AG04450 (cell line): ENCODE measurements around the gene KCNJ9. TPM values are rescaled to one million over a fixed set of nuclear protein-coding genes. Genes with fewer than 3 reads are reported as not detected.

Source experiments
- CTCF ChIA-PET: fragments of 300-600, 350-600 bp; formaldehyde crosslinking; extraction: SDS; loops from one replicate; lab custom pipeline; 2022; ENCODE audit warnings: antibody characterized with exemption, inconsistent platforms; lab: Charles Lee
- POLR2A ChIA-PET: fragments of 350-600 bp; formaldehyde crosslinking; extraction: SDS; loops from one replicate; lab custom pipeline; 2021; ENCODE audit warnings: antibody characterized with exemption, inconsistent platforms; lab: Yijun Ruan, JAX
- DNase-seq: peaks from one replicate; pipeline ENCODE4 v3.0.0-alpha.2; 2011; ENCODE audit warnings: low read depth, low spot score
- H3K27ac ChIP-seq: one replicate; pipeline ENCODE4 v1.5.1; 2012; ENCODE audit warnings: low read depth, low read length, control low read depth
- H3K27me3 ChIP-seq: one replicate; pipeline ENCODE4 v1.6.0; 2012; ENCODE audit warnings: low read length; ENCODE audit not compliant: control insufficient read depth, insufficient read depth
- H3K4me3 ChIP-seq: 2 replicates; pipeline ENCODE4 v1.5.1; 2011; ENCODE audit warnings: mild to moderate bottlenecking, low read depth, low read length, control low read depth
- H3K9me3 ChIP-seq: 2 replicates; pipeline ENCODE4 v1.5.1; 2012; ENCODE audit warnings: low read length; ENCODE audit not compliant: control insufficient read depth, insufficient read depth
- polyA plus RNA-seq: library from polyadenylated mRNA; depleted of rRNA; stranded (reverse); fragments of >200 nt; gene quantifications from 2 replicates; pipeline ENCODE4 v1.2.3, GENCODE V29; 2011
- TF ChIP-seq, protein P1 (sequence below): IDR thresholded peaks from 2 replicates; pipeline ENCODE4 v1.5.1; 2011; ENCODE audit warnings: low read depth, low read length, control low read depth, inconsistent platforms

Gene KCNJ9
- polyA plus RNA-seq, 1 experiment, result not detected

GRCh38 chr1:160131803-160132565, 50.6 kb downstream of the KCNJ9 start:
- Histone ChIP-seq H3K9me3 (peaks cover 4% of the 10 kb centered on the region; the same call in 1 of the 2 replicates), H3K27me3 (peaks cover 15% of the 10 kb centered on the region), H3K4me3 (no peak overlapping the region), H3K27ac (no peak overlapping the region)
- ChIA-PET CTCF (interaction anchor here (1.0 to 1.8 kb wide), 3 partner anchors 30 to 61 kb away, joined by 3 to 6 read pairs (median 4); no protein-coding TSS in a partner anchor), POLR2A (no interaction called here)
- no peak for DNase-seq
- TF ChIP-seq, protein P1, sequence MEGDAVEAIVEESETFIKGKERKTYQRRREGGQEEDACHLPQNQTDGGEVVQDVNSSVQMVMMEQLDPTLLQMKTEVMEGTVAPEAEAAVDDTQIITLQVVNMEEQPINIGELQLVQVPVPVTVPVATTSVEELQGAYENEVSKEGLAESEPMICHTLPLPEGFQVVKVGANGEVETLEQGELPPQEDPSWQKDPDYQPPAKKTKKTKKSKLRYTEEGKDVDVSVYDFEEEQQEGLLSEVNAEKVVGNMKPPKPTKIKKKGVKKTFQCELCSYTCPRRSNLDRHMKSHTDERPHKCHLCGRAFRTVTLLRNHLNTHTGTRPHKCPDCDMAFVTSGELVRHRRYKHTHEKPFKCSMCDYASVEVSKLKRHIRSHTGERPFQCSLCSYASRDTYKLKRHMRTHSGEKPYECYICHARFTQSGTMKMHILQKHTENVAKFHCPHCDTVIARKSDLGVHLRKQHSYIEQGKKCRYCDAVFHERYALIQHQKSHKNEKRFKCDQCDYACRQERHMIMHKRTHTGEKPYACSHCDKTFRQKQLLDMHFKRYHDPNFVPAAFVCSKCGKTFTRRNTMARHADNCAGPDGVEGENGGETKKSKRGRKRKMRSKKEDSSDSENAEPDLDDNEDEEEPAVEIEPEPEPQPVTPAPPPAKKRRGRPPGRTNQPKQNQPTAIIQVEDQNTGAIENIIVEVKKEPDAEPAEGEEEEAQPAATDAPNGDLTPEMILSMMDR, result no peak

GRCh38 chr1:160133990-160134770, 52.8 kb downstream of the KCNJ9 start:
- no peak overlapping the region for H3K4me3 ChIP-seq
- no peak for DNase-seq
- H3K9me3 ChIP-seq, result peaks cover 4% of the 10 kb centered on the region; the same call in 1 of the 2 replicates
- H3K27me3 ChIP-seq, result peaks cover 17% of the 10 kb centered on the region
- POLR2A ChIA-PET, result no interaction called here
- TF ChIP-seq, protein P1, result no peak
- no peak overlapping the region for H3K27ac ChIP-seq
- CTCF ChIA-PET, result no interaction called here

DNA sequence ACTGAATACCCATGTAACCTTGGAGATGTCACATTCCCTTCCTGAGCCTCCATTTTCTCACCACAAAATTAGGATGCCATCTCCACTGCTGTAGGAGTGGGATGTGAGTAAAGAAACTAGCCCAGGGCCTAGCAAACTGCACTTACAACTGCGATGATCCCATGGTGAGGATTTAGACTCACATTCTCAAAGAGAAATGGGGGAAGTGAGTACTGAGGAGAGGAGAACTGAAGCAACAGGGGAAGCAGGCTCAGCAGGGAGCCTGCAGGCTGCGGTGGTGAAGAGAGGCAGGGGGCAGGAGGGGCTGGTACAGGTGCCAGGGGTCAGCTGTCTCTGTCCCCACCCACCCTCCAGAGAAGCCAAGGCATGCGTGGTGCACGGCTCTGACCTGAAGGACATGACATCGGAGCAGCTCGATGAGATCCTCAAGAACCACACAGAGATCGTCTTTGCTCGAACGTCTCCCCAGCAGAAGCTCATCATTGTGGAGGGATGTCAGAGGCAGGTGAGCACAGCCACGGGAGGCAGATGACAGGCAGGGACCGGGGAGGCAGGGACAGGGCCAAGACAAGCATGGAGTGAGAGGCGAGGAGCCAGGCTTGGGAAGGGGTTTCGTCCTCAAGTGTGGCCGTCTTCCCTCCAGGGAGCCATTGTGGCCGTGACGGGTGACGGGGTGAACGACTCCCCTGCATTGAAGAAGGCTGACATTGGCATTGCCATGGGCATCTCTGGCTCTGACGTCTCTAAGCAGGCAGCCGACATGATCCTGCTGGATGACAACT, 53.6 kb downstream of the KCNJ9 start:
- CTCF ChIA-PET, result no interaction called here
- H3K27ac ChIP-seq, result no peak overlapping the region
- no peak overlapping the region for H3K4me3 ChIP-seq
- H3K9me3 ChIP-seq, result peaks cover 3% of the 10 kb centered on the region; the same call in 1 of the 2 replicates
- TF ChIP-seq, protein P1, result no peak
- no peak for DNase-seq
- H3K27me3 ChIP-seq, result peaks cover 17% of the 10 kb centered on the region
- POLR2A ChIA-PET, result no interaction called here

DNA sequence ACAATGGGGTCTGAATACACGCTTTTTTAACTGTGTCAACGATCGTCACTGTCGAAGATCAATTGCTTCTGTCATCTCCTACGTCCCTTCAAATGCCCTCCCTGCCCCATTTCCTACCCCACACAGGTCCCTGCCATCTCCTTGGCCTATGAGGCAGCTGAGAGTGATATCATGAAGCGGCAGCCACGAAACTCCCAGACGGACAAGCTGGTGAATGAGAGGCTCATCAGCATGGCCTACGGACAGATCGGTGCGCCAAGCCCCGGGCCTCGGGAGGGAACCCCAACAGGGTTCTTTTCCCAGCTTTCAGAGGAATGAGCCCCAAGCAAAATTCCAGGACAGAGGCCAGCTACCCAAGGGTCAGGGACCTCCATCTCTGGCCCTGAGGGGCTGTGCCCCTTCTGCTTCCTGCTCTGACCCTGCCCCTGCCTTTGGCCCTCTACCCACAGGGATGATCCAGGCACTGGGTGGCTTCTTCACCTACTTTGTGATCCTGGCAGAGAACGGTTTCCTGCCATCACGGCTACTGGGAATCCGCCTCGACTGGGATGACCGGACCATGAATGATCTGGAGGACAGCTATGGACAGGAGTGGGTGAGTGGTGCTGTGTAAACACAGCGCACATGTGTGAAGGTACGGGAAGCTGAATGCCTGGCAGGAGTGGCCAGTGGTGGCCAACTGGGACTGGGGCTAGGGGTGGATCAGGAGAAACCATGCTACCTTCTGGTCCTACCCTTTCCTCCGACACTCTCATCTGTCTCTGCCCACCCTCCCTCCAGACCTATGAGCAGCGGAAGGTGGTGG, 55.0 kb downstream of the KCNJ9 start:
- Histone ChIP-seq H3K9me3 (no peaks in the 10 kb centered on the region), H3K4me3 (no peak overlapping the region), H3K27me3 (peaks cover 21% of the 10 kb centered on the region), H3K27ac (no peak overlapping the region)
- TF ChIP-seq, protein P1, result no peak
- DNase-seq, result no peak
- ChIA-PET CTCF (no interaction called here), POLR2A (no interaction called here)
